IMR-90 (cell line): ENCODE data around the gene TRIM41. TPM values are rescaled to one million over a fixed set of nuclear protein-coding genes. Genes with fewer than 3 reads are reported as not detected.

Source experiments
- ATAC-seq: fragments of 200-7000 bp; cut with Tn5 transposase; 2 replicates; pipeline ENCODE4 v1.9.1; 2020; ENCODE audit warnings: low read depth, mild to moderate bottlenecking, moderate library complexity
- BruUV-seq: library from RNA; stranded (reverse); fragments of 400-500 nt; replicated peaks from 2 replicates; lab custom pipeline; 2021; lab: Mats Ljungman, UMichigan
- CTCF ChIA-PET: fragments of 300-600 bp; formaldehyde crosslinking; extraction: SDS; loops from one replicate; lab custom pipeline; 2021; ENCODE audit warnings: antibody characterized with exemption; lab: Yijun Ruan, JAX
- POLR2A ChIA-PET: fragments of 300-600 bp; sonication (Branson Sonifier 250); formaldehyde crosslinking; loops from one replicate; lab custom pipeline; 2022; ENCODE audit warnings: antibody characterized with exemption; ENCODE audit not compliant: unreplicated experiment; lab: Charles Lee
- DNase-seq: peaks from one replicate; pipeline ENCODE4 v3.0.0; 2013
- H2AFZ ChIP-seq: replicated peaks from 2 replicates; pipeline ENCODE3; 2013; ENCODE audit warnings: low read length, mild to moderate bottlenecking; ENCODE audit not compliant: poor library complexity
- H2AK5ac ChIP-seq: 2 replicates; pipeline ENCODE4 v1.6.1; 2013; ENCODE audit warnings: low read depth, low read length, inconsistent platforms
- H2AK9ac ChIP-seq: replicated peaks from 2 replicates; pipeline ENCODE3; 2013; ENCODE audit warnings: mild to moderate bottlenecking, low read depth, low read length, moderate library complexity; ENCODE audit not compliant: poor library complexity
- H2BK120ac ChIP-seq: 2 replicates; pipeline ENCODE4 v1.6.1; 2013; ENCODE audit warnings: low read depth, low read length, inconsistent platforms
- H2BK15ac ChIP-seq: 3 replicates; pipeline ENCODE4 v1.6.1; 2013; ENCODE audit warnings: low read depth, low read length, inconsistent platforms
- H2BK20ac ChIP-seq: 2 replicates; pipeline ENCODE4 v1.6.1; 2013; ENCODE audit warnings: low read depth, mild to moderate bottlenecking, inconsistent platforms, low read length, moderate library complexity
- H2BK5ac ChIP-seq: 2 replicates; pipeline ENCODE4 v1.6.1; 2013; ENCODE audit warnings: mild to moderate bottlenecking, low read depth, low read length, inconsistent platforms; ENCODE audit not compliant: poor library complexity, severe bottlenecking
- H3K14ac ChIP-seq: replicated peaks from 2 replicates; pipeline ENCODE4 v1.6.1; 2013; ENCODE audit warnings: low read depth, low read length, inconsistent platforms
- H3K18ac ChIP-seq: 2 replicates; pipeline ENCODE4 v1.6.1; 2013; ENCODE audit warnings: low read depth, low read length, control low read depth
- H3K23ac ChIP-seq: 2 replicates; pipeline ENCODE4 v1.6.1; 2013; ENCODE audit warnings: low read depth, low read length, inconsistent platforms
- H3K27ac ChIP-seq: 2 replicates; pipeline ENCODE4 v1.5.1; 2013; ENCODE audit warnings: mild to moderate bottlenecking, control low read depth, low read length; ENCODE audit not compliant: insufficient read depth
- H3K27me3 ChIP-seq: 2 replicates; pipeline ENCODE4 v1.6.1; 2013; ENCODE audit warnings: low read length; ENCODE audit not compliant: control insufficient read depth, insufficient read depth
- H3K36me3 ChIP-seq: 2 replicates; pipeline ENCODE4 v1.6.1; 2013; ENCODE audit warnings: low read length, mixed read lengths; ENCODE audit not compliant: control insufficient read depth, insufficient read depth
- H3K4ac ChIP-seq: 2 replicates; pipeline ENCODE4 v1.6.1; 2013; ENCODE audit warnings: low read depth, low read length, inconsistent platforms
- H3K4me1 ChIP-seq: 2 replicates; pipeline ENCODE4 v1.6.1; 2013; ENCODE audit warnings: low read length, mixed read lengths; ENCODE audit not compliant: control insufficient read depth, insufficient read depth
- H3K4me2 ChIP-seq: 2 replicates; pipeline ENCODE4 v1.6.1; 2013; ENCODE audit warnings: low read depth, mild to moderate bottlenecking, control low read depth, low read length, moderate library complexity
- H3K4me3 ChIP-seq: 2 replicates; pipeline ENCODE4 v1.5.1; 2013; ENCODE audit warnings: low read depth, mild to moderate bottlenecking, control low read depth, low read length, moderate library complexity; ENCODE audit not compliant: insufficient read depth
- H3K56ac ChIP-seq: 2 replicates; pipeline ENCODE4 v1.6.1; 2013; ENCODE audit warnings: low read length, inconsistent platforms; ENCODE audit not compliant: insufficient read depth; ENCODE audit errors: extremely low read depth
- H3K79me1 ChIP-seq, 2 experiments: 2 replicates each; pipeline ENCODE4 v1.6.1; 2013; ENCODE audit warnings: low read length in 2 of 2, inconsistent platforms in 1 of 2, low read depth in 1 of 2
- H3K9ac ChIP-seq: 2 replicates; pipeline ENCODE4 v1.6.1; 2013; ENCODE audit warnings: low read depth, low read length, control low read depth
- H3K9me1 ChIP-seq: 2 replicates; pipeline ENCODE4 v1.6.1; 2013; ENCODE audit warnings: low read length, inconsistent platforms; ENCODE audit not compliant: insufficient read depth
- H3K9me3 ChIP-seq: 2 replicates; pipeline ENCODE4 v1.6.1; 2013; ENCODE audit warnings: low read length; ENCODE audit not compliant: control insufficient read depth, insufficient read depth
- H4K20me1 ChIP-seq: 2 replicates; pipeline ENCODE4 v1.6.1; 2013; ENCODE audit warnings: low read length, inconsistent platforms; ENCODE audit not compliant: insufficient read depth
- H4K5ac ChIP-seq: 2 replicates; pipeline ENCODE4 v1.6.1; 2013; ENCODE audit warnings: mild to moderate bottlenecking, low read depth, low read length, control low read depth
- H4K8ac ChIP-seq, 2 experiments: 2 replicates each; pipeline ENCODE4 v1.6.1; 2013; ENCODE audit warnings: low read depth in 2 of 2, low read length in 2 of 2, control low read depth in 1 of 2, inconsistent platforms in 1 of 2
- H4K91ac ChIP-seq: 2 replicates; pipeline ENCODE4 v1.6.1; 2013; ENCODE audit warnings: low read depth, low read length, inconsistent platforms; ENCODE audit not compliant: insufficient read depth
- CEBPB ChIP-seq: IDR thresholded peaks from 2 replicates; pipeline ENCODE4 v1.6.1; 2012; ENCODE audit warnings: low read depth, low read length, improper control_type of control experiment
- ELK1 ChIP-seq: fragments of 150-350 bp; IDR thresholded peaks from 2 replicates; pipeline ENCODE4 v1.6.1; 2016; ENCODE audit warnings: low read depth, mild to moderate bottlenecking, low read length, moderate library complexity, borderline replicate concordance
- POLR2A ChIP-seq: IDR thresholded peaks from 2 replicates; pipeline ENCODE4 v1.6.1; 2012; ENCODE audit warnings: mild to moderate bottlenecking, low read depth, low read length
- RAD21 ChIP-seq: IDR thresholded peaks from 2 replicates; pipeline ENCODE4 v1.6.1; 2012; ENCODE audit warnings: low read length, improper control_type of control experiment
- RCOR1 ChIP-seq: IDR thresholded peaks from 2 replicates; pipeline ENCODE4 v1.6.1; 2012; ENCODE audit warnings: mild to moderate bottlenecking, low read length, improper control_type of control experiment; ENCODE audit not compliant: insufficient replicate concordance
- RFX5 ChIP-seq: IDR thresholded peaks from 2 replicates; pipeline ENCODE4 v1.8.0; 2012; ENCODE audit warnings: low read depth, mild to moderate bottlenecking, low read length, moderate library complexity
- SMC3 ChIP-seq: fragments of 150-350 bp; IDR thresholded peaks from 2 replicates; pipeline ENCODE4 v1.6.1; 2016; ENCODE audit warnings: low read depth, mild to moderate bottlenecking, antibody characterized with exemption, low read length, moderate library complexity
- WGBS, 2 experiments: methylation state at CpG; one replicate each; pipeline versions ENCODE4 v1.1.5 to v1.1.7; 2013; ENCODE audit warnings: missing lambda C conversion rate in 2 of 2; ENCODE audit not compliant: insufficient read length in 1 of 2; ENCODE audit errors: extremely low coverage in 2 of 2; 5-methylcytosine and 5-hydroxymethylcytosine counted together
- dilution Hi-C: fragments of 300-500 bp; cut with HindIII; formaldehyde crosslinking; loops from one replicate; pipeline ENCODE4 v1.14.3; 2018; ENCODE audit warnings: low sequenced_read_pairs; ENCODE audit not compliant: unreplicated experiment
- in situ Hi-C: fragments of 300-500 bp; cut with MboI; formaldehyde crosslinking; loops from 3 replicates; pipeline ENCODE4 v1.14.3; 2019; ENCODE audit warnings: low sequenced_read_pairs, inconsistent platforms, mixed read lengths
- intact Hi-C: fragments of 100-400 bp; cut with micrococcal nuclease; formaldehyde crosslinking; loops from 2 replicates; pipeline ENCODE4 v1.10.0; 2022
- polyA plus RNA-seq, 3 experiments: library from polyadenylated mRNA; depleted of rRNA; stranded (reverse); fragments of >200 nt; gene quantifications; 2 replicates each; pipeline ENCODE4 v1.2.3, GENCODE V29; 2012; ENCODE audit warnings: low replicate concordance in 1 of 3
- total RNA-seq: library from RNA; depleted of rRNA; stranded (reverse); fragments of >200 nt; gene quantifications from 2 replicates; pipeline ENCODE4 v1.2.3, GENCODE V29; 2012

Gene TRIM41
- total and polyA plus RNA-seq, 2 of the 4 experiments (the other 2 are of a cell fraction) = 5.9 to 15.7 TPM

GRCh38 chr5:181189962-181190710 lies 32.9 kb upstream of the TRIM41 start:
- intact Hi-C loops = loop anchor here (5.0 kb wide), 1 partner anchor 72 kb away; the partner anchor contains the start of gene TRIM52
- Histone ChIP-seq H3K27me3 (no peaks in the 10 kb centered on the region), H2AK9ac (peak overlapping the region; percentile 81), H3K14ac (no peak overlapping the region), H2BK20ac (no peak overlapping the region), H3K56ac (no peak overlapping the region), H3K4me3 (peak overlapping the region; percentile 65), H2AFZ (peak overlapping the region; percentile 99), H3K36me3 (no peaks in the 10 kb centered on the region), H3K4me1 (peaks cover 4% of the 10 kb centered on the region), H3K4me2 (peak overlapping the region; percentile 87), H3K23ac (no peak overlapping the region), H4K20me1 (peaks cover 12% of the 10 kb centered on the region), H3K18ac (no peak overlapping the region), H3K27ac (no peak overlapping the region), H4K91ac (no peak overlapping the region), H2BK15ac (no peak overlapping the region), H2AK5ac (no peak overlapping the region), H4K8ac (no peak overlapping the region), H3K4ac (no peak overlapping the region), H3K9me1 (peaks cover 5% of the 10 kb centered on the region), H3K9me3 (no peaks in the 10 kb centered on the region), H2BK5ac (no peak overlapping the region), H4K5ac (no peak overlapping the region), H3K9ac (peak overlapping the region; percentile 10), H2BK120ac (no peak overlapping the region), H3K79me1 (peaks cover 10 to 11% of the 10 kb centered on the region in 2 experiments; a peak in 3 of 4 replicates)
- ATAC-seq (no peak), DNase-seq (no peak)
- BruUV-seq = no TSS peak
- TF ChIP-seq ELK1 = no peak
- TF ChIP-seq RAD21 = no peak
- no peak for TF ChIP-seq SMC3
- TF ChIP-seq POLR2A = no peak
- TF ChIP-seq CEBPB = no peak
- TF ChIP-seq RFX5 = no peak
- no peak for TF ChIP-seq RCOR1
- CTCF ChIA-PET = interaction anchor here (1.0 to 2.5 kb wide), 2 partner anchors 17 to 91 kb away, joined by 3 to 10 read pairs; no protein-coding TSS in a partner anchor
- POLR2A ChIA-PET = no interaction called here
- WGBS, 2 experiments = 4% methylated on average over 12 of the region's 52 CpGs; no CpG with 5 or more reads in 1 of the 2 experiments
- in situ Hi-C loops = loop anchor here (5.0 to 10.0 kb wide), 2 partner anchors 67 to 385 kb away; partner anchors contain the start of gene MGAT1
- dilution Hi-C loops = no loop called here
